SK-N-DZ (cell line): ENCODE data around the gene CSRP1.

Experiments
- DNase-seq: peaks from one replicate; pipeline ENCODE4 v3.0.0-alpha.2; 2015; ENCODE audit warnings: low spot score

Gene CSRP1

DNA sequence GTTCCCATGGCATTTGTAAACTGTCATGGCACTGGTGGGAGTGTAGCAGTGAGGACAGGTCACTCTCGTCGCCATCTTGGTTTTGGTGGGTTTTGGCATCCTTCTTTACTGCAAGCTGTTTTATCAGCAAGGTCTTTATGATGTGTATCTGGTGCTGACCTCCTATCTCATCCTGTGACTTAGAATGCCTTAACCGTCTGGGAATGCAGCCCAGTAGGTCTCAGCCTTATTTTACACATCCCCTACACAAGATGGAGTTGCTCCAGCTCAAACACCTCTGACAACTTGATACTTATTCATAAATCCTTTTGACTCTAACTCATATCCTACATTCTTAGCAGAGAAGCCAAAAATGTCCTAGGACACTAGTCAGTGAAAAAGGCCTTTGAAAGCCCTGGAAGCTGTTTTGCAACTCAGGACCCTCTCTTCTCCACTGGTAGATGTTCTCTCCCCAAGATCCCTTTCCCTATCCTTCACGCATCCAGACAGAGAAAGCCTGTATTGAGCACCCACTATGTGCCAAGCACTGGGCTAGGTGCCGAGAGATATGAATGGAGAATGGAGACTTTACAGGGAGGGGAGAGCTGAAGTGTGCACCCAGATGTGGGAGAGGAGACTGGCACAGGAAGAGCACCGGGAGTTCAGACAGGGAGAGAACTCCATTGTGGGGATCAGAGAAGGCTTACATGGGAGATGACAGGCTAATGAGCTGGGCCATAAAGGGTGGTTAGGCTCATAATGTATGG, 6.7 kb upstream of the CSRP1 start:
- no peak for DNase-seq

DNA sequence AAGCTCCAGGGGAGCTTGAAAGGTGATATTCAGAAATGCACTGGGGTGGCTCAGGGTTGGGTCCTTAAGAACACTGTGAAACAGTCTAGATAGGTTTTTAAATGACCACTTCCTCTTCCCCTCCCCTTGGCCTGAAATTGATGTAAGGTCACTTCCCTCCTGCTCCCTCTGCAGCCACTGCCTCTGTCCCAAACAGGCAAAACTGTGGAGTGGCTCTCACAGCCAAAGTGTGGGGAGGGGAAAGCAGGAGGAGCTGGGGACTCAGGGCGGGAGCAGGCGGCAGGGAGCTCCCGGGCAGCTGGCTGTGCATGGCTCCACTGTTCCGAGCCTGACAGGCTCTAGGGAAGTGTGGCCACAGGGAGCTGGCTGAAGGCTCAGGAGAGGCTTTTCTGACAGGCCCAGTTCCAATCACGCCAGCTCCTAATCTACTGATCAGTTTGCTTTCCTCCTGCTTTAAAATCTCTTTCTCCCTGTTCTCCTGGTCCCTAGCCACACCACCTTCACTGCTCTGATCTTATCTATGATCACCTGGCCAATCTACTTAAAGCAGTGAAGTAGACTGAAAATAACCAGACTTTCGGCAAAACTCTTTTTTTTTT, 5.1 kb upstream of the CSRP1 start:
- DNase-seq: peak; percentile 76

DNA sequence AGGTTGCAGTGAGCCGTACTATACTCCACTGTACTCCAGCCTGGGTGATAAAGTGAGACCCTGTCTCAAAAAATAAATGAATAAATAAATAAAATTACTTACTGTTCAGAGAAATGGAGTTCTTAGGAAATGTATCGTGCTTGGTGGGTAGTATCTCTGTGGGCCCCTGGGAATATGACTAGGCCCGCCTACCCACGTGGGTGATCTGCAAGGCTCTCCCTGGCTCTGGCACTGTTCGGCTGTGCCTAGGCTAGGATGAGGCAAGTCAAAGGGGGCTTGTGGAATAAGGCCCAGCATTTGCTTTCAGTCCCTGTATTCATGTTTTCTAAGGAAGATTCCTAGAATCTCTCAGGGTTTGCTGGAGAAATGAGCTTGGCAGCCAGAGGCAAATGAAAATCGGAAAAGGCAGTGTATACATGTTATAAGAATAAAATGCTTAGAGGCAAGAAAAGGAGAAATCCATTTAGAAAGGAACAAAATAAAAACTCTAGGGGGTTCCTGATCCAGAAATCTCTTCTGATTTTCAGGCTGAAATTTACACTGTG, 4.5 kb upstream of the CSRP1 start:
- no peak for DNase-seq

DNA sequence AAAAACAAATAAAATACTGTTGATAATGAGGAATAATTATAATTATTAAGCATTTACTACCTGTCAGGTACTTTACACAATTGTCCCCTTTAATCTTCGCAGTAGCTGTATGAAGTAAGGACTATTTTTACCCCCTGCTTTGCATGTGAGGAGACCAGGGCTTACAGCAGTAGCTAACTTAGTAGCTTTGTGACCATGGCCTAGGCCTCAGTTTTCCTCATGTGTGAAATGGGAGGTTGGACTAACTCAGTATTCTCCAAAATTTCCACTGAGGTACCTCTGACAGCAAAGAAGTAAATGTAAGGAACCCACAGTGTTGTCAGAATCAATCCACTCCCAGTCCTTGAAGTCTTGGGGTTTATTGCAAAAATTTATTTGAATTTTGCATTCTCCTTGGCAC, 3.8 kb upstream of the CSRP1 start:
- no peak for DNase-seq

DNA sequence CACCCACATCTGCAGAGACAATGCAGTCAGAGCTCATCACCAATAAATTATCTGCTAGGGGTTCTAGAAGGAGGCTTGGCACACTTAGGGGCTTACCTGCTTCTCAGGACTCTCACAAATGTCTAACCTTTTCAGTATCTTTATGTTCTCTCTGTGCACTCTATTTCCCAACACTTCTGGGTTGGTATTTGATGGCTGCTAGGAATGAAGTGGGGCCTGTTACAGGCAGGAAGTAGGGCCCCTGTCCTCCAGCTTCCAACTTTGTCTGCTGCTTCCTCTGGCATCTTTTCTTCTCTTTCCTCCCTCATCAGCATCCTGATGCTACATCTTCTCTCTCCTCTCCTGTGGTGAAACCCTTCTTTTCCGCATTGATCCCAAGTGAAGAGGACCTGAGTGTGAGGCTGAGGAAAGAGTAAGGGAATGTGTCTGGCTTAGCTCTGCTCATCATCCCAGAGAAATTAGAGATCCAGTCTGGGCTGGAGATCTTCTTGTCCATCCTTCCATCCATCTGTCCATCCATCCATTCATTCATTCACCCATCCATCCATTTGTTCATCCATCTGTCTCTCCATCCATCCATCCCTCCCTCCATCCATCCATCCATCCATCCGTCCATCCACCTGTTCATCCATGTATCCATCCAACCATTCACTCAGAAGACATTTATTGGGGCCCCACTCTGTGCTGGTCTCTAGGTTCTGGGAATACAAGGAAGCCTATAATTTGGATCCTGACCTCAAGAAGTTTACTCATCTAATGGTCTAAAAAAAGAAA, 2.9 kb upstream of the CSRP1 start:
- DNase-seq: no peak

DNA sequence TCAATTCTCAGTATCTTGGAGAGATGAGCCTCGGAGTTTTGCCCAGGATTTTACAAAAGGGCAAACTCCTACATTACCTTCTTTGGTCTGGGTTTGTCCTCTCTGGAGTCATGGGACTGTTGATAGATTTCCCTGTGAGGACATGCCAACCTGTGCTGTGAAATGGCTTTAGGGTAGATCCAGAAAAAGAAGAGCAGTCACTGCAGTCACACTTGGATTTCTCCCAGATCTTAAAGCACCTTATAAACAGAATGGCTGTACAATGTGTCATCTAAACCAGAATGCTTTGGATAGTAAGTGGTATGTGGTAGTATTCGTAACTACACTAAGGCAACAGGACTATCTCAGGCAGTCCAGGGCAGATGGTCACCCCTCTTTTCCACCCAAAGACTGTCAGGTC, 1.9 kb upstream of the CSRP1 start:
- no peak for DNase-seq

DNA sequence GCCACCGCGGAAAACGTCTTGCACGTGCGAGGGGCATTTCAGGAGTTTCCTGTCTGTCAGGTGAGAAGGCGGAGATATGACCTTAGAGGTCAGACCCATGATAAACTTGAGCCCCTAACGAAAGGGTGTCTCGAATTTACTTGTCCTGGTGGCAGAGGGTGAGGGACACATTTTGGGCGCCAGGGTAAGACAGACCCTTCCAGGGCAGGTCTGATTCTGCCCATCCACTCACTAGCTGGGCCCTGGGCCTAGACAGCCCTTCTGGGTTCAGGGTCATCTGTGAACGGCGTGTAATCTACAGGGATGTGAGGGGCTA, 395 bp upstream of the CSRP1 start:
- no peak for DNase-seq

DNA sequence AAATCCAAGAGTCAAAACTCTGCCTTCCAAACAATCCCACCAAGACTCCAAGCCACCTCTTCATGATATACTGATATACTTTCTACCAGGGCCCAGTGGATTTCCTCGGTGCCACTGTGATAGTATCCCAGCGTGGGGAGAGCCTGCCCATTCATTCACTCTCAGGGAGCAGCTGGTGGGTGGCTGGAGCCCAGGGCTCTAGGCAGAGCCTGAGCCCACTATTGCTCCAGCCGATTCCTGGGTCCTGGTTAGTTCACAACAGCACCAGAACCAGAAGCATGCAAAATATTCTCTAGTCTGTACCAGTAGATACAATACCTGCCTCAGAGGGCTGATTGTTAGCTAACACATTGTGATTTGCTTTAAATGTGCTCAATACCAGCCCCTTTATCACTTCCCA, 831 bp downstream of the CSRP1 start:
- DNase-seq: no peak

DNA sequence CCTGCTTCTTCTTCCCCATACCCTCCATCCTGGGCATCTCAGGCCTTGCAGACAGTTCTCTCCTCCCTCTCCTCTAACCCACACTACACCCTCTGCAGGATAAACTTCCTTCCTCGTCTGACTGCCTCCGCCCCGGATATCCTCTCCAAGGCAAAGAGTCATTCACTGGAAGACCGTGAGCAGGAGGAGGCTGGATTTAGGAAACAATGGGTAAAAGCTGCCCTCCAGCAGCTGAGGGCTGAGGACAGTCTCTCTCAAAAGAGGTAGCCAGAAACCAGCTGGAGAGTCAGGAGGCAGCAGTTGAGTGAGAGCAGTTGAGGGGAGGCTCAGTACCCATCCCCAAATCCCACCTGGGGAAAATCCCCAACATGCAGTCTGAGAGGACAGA, 1.4 kb downstream of the CSRP1 start:
- no peak for DNase-seq

DNA sequence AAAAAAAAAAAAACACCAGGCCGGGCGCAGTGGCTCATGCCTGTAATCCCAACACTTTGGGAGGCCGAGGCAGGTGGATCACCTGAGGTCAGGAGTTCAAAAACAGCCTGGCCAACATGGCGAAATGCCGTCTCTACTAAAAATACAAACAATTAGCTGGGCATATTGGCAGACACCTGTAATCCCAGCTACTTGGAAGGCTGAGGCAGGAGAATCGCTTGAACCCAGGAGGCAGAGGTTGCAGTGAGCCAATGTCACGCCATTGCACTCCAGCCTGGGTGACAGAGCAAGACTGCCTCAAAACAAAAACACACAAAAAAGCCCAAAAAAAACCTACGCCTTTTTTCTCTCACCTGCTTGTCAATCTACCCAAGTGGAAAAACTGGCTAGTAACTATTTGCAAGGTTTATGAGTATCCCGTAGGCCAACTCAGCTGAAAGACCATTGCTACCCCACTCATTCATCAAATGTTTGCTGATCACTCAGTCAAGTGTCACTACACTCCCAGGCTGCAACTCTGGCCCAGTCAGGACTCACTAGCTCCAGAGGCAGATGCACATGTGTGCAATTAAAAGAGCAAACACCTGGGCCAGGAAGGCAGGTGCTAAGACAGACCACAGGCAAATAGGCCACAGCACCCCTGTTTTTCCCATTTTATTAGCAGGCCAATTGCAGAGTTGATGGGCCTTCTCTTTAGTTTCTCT, 2.0 kb downstream of the CSRP1 start:
- no peak for DNase-seq

DNA sequence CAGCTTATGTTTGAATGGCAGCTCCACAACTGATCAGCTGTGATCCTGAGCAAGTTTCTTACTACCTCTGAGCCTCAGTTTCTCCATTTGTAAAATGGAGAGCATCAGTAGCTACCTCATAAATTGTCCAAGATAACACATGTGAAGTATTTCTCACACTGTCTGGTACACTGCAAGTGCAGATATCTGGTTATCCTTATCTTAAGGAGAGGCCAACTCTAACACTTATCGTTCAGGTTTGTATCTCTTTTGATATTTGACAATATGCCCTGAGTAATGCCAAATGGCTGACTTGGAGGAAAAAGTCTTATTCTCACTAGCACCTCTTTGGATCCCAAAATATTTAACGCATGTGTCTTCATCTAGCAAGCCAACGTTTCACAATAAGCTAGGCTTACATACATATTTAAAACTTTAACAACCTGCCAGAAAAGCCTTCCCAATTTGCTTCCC, 2.7 kb downstream of the CSRP1 start:
- DNase-seq: no peak

DNA sequence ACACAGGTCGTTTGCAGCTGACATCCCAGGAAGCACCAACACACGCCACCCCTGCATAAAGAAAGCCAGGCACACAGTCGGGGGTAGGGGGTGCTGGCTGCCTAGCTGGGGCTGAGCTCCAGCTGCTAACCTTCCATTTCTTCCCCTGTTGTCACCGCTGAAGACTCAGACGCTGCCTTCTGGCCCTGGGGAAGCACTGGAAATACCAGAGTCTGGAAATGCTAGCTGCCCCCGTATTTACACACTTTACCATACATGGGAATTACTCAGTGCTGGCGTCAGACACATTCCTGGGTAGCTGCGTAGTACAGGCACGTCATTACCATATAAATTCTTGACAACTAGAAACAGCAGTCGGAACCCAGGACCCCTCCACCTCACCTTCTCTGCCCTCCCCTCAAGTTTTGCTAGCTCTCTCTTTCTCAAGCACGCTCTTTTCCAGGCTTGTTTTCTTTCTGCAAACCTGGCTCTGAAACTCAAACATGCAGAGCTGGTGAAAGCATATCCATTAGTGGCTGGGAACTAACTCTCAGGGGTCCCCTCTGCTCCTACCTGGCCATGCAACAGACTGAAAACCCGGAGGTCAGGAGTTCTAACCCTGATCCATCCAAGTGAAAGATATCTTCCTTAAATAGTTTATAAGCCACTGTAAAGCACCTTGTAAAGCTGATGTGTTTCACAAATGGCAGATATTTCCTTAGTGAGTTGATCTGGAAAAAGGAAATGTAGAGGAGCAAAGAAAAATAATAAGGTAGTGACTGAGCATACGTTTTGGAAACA, 3.3 kb downstream of the CSRP1 start:
- DNase-seq: no peak

DNA sequence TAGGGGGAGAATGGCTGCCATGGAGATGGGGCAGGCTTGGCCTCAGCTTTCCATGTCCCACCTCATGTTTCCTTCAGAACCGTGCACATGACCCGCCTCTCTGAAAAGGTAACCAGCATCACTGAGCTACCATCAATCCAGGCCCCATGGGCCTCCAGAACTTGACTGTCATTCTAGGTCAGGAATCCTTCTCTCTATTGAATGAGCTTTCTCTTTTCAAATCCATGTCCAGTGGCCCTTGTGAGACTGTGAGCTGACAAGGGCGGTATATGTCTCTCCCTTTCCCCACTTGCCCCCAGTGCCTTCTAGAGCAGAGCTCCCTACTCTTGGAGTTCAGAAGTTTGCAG, 4.4 kb downstream of the CSRP1 start:
- DNase-seq: no peak

DNA sequence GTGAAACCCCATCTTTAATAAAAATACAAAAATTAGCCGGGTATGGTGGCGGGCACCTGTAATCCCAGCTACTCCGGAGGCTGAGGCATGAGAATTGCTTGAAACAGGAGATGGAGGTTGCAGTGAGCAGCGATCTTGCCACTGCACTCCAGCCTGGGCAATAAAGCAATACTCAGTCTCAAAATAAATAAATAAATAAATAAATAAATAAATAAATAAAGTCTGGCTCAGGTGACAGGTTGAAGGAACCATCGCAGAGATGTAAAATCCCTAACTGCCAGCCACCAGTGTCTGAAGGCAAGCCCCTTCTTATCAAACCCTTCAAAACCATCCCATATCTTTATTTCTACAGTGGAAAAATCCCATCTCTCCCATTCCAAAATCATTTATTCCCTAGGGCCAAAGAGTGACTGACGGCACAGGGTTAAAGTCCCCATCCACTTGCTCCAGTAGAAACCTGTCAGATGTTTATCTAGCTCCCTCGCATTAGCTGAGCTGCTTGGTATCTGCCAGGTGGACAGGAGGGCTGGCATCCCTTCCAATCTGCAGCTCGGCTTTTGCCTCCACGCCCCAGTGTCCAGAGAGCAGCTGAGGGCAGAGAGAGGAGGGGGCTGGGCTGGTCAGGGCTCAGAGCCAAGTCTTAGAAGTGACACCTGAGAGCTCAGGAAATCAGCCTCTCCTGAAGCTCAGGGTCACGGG, 5.0 kb downstream of the CSRP1 start:
- no peak for DNase-seq

DNA sequence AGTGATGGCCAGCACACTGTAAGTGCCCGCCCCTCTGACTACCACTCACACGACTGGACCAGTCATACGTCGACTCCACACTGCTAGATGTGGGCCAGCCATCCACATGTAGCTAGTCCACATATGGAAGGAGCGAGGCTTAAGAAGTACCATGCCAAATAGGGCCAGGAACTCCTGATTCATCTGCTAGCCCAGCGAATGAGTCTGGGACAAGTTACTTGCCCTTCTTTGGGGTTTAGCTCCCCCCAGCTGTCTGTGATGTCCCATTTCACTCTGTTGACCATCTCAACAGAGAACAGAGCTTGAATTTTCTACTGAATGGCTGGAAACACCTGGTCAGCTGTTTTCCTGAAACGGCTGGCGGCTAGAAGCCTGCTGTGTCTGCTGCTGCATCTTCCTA, 5.8 kb downstream of the CSRP1 start:
- no peak for DNase-seq

DNA sequence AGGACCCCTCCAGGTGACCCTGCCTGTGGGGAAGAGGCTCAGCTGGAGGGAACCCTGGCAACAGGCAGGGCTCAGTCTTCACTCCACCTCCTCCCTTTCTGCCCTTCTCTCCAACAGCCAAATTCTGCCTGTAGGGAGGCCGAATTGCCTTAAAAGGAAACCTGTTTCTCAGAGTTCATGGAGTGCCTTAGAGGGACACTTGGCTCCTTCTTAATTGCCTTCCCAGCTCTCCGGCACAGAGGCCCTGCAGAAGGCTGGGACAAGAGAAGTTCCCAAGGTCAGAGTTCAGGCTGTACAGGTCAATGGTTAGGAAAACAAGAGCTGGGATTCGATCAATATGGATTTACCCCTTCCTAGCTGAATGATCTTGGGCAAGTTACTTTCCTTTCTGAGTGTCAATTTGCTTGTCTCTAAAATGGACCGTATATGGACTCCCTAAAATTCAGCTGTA, 6.2 kb downstream of the CSRP1 start:
- DNase-seq: no peak

DNA sequence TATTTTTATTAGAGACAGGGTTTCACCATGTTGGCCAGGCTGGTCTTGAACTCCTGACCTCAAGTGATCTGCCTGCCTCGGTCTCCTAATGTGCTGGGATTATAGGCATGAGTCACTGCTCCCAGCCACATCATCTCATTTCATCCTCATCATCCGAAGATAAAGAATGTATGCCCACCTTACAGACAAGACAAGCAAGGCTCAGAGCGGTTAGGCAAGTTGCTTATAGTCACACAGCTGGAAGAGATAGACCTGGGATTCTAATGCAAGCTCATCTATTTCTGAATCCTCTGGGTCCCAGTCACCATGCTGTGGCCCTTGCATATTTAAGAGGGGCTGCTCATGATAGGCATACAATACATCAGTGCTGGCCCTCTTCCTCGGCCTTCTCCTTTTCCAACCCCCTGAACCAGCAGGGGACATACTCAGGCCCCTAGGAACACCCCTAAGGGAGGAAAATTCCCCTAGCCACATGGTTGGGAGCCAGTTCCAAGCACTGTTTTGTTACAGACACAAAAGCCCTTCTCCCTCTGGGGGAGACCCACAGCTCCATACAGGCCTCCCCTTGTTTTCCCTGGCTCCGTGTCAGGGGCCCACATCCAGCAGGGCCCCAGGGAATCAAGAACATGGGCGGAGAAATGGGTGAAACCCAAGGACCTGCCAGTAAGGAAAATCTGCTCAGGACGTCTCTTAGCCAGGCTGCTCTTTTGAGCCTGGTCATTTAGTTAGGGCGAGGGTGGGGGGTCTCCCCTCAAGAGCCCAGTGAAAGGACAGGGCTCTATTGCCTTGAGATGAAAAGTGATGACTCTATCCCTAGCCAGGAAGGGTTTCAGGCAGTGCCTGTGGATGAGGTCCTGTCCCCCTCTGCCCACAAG, 6.9 kb downstream of the CSRP1 start:
- no peak for DNase-seq

DNA sequence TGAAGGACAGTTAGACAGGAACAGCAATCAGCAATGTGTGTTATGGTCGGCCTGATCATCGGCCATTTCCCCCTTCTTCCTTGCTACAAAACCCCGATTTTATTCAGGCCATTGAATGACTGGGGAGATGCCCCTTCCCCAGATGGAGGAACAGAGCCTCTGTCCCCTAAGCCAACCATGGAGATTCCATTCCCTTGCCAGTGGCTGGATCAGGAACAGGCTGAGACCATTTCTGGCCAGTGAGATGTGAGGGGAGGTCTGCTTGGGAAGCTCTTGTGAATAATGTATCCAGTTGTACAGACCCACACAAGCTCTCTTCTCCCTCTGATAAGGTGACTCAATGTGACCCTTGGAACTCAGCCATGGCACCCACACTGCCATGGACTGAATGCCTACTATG, 7.7 kb downstream of the CSRP1 start:
- DNase-seq: no peak

DNA sequence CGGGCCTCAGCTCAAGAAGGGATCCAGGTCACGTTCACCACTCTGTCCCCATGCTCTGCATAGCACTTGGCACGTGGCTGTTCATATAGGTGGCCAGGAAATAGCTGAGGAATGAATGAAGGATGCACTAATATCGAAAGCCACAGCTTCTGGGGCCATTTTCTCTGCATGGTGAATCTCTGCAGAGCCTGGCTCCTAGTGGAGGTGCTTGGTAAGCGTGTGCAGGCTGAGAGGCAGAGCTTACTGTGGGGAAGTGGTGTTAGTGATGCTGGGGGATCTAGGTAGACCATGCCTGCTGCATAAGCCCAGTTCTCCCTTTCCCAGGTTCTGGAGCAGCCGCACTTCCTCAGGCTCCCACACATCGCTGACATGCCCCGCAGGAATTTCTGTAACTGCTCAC, 8.3 kb downstream of the CSRP1 start:
- no peak for DNase-seq
